ENCODE measurements around the gene SOST.

Gene SOST

GRCh38 chr17:43740541-43740940 lies 18.1 kb downstream of the SOST start:
- no peaks in the 10 kb centered on the region for H3K79me1 ChIP-seq (replicated peaks; ENCODE audit: low read length, poor library complexity, severe bottlenecking)
- DNase-seq = no peak
- no peaks in the 10 kb centered on the region for H3K9me3 ChIP-seq (ENCODE audit: control insufficient read depth, low read length)
- H2BK12ac ChIP-seq (ENCODE audit: low read length in 2 of 2) = no peak overlapping the region
- H4K91ac ChIP-seq (ENCODE audit: low read length) = no peak overlapping the region
- H2BK15ac ChIP-seq (ENCODE audit: low read depth, poor library complexity, severe bottlenecking) = no peak overlapping the region
- H2BK5ac ChIP-seq (ENCODE audit: low read depth, low read length, poor library complexity, severe bottlenecking) = no peak overlapping the region
- H2BK120ac ChIP-seq (ENCODE audit: low read depth, low read length) = no peak overlapping the region
- H3K4me1 ChIP-seq (ENCODE audit: control insufficient read depth, insufficient read depth, low read depth, low read length) = peaks cover 2% of the 10 kb centered on the region
- no peaks in the 10 kb centered on the region for H3K36me3 ChIP-seq (ENCODE audit: control insufficient read depth in 1 of 2, insufficient read depth in 2 of 2, low read depth in 1 of 2, low read length in 2 of 2)
- no peak overlapping the region for H4K8ac ChIP-seq (ENCODE audit: low read length)
- H2AFZ ChIP-seq (ENCODE audit: low read depth, low read length) = no peak overlapping the region
- no peak overlapping the region for H3K23ac ChIP-seq (ENCODE audit: low read length in 2 of 2)
- H3K27me3 ChIP-seq (ENCODE audit: control insufficient read depth in 1 of 2, insufficient read depth in 1 of 2, low read length in 2 of 2) = peaks cover 20 to 25% of the 10 kb centered on the region in 2 experiments
- H3K27ac ChIP-seq (ENCODE audit: low read length, poor library complexity, severe bottlenecking) = no peak overlapping the region
- no peak overlapping the region for H3K9ac ChIP-seq (ENCODE audit: low read length)
- no peak overlapping the region for H3K18ac ChIP-seq (ENCODE audit: low read depth in 1 of 2, low read length in 2 of 2)
- H3K4me3 ChIP-seq (ENCODE audit: insufficient read depth in 1 of 2, low read depth in 1 of 2, low read length in 2 of 2) = no peak overlapping the region
- no peak overlapping the region for H2AK5ac ChIP-seq (ENCODE audit: low read length, severe bottlenecking)
- no peak overlapping the region for H3K14ac ChIP-seq (ENCODE audit: low read length in 2 of 2)
- H3K4me2 ChIP-seq (ENCODE audit: low read length, poor library complexity, severe bottlenecking) = no peak overlapping the region
- WGBS = 87% methylated on average over 4 of the region's 4 CpGs
- H3K4ac ChIP-seq (ENCODE audit: low read depth in 1 of 2, low read length in 2 of 2) = no peak overlapping the region

GRCh38 chr17:43737722-43738121 lies 20.9 kb downstream of the SOST start:
- no peak overlapping the region for H2BK120ac ChIP-seq (ENCODE audit: low read depth, low read length)
- no peaks in the 10 kb centered on the region for H3K9me3 ChIP-seq (ENCODE audit: control insufficient read depth, low read length)
- WGBS = 99% methylated on average over 2 of the region's 2 CpGs
- H3K4me3 ChIP-seq (ENCODE audit: insufficient read depth in 1 of 2, low read depth in 1 of 2, low read length in 2 of 2) = no peak overlapping the region
- no peak overlapping the region for H2BK5ac ChIP-seq (ENCODE audit: low read depth, low read length, poor library complexity, severe bottlenecking)
- H3K27ac ChIP-seq (ENCODE audit: low read length, poor library complexity, severe bottlenecking) = no peak overlapping the region
- H3K4me1 ChIP-seq (ENCODE audit: control insufficient read depth, insufficient read depth, low read depth, low read length) = peaks cover 4% of the 10 kb centered on the region
- no peak overlapping the region for H2BK12ac ChIP-seq (ENCODE audit: low read length in 2 of 2)
- no peak overlapping the region for H2AFZ ChIP-seq (ENCODE audit: low read depth, low read length)
- no peaks in the 10 kb centered on the region for H3K36me3 ChIP-seq (ENCODE audit: control insufficient read depth in 1 of 2, insufficient read depth in 2 of 2, low read depth in 1 of 2, low read length in 2 of 2)
- H2AK5ac ChIP-seq (ENCODE audit: low read length, severe bottlenecking) = no peak overlapping the region
- H4K8ac ChIP-seq (ENCODE audit: low read length) = no peak overlapping the region
- no peak overlapping the region for H3K9ac ChIP-seq (ENCODE audit: low read length)
- no peak overlapping the region for H3K14ac ChIP-seq (ENCODE audit: low read length in 2 of 2)
- no peaks in the 10 kb centered on the region for H3K79me1 ChIP-seq (replicated peaks; ENCODE audit: low read length, poor library complexity, severe bottlenecking)
- no peak overlapping the region for H3K18ac ChIP-seq (ENCODE audit: low read depth in 1 of 2, low read length in 2 of 2)
- DNase-seq = no peak
- H3K4me2 ChIP-seq (ENCODE audit: low read length, poor library complexity, severe bottlenecking) = no peak overlapping the region
- H3K4ac ChIP-seq (ENCODE audit: low read depth in 1 of 2, low read length in 2 of 2) = no peak overlapping the region
- H2BK15ac ChIP-seq (ENCODE audit: low read depth, poor library complexity, severe bottlenecking) = no peak overlapping the region
- H4K91ac ChIP-seq (ENCODE audit: low read length) = no peak overlapping the region
- no peak overlapping the region for H3K23ac ChIP-seq (ENCODE audit: low read length in 2 of 2)
- peaks cover 0 to under 1% of the 10 kb centered on the region in 2 experiments for H3K27me3 ChIP-seq (ENCODE audit: control insufficient read depth in 1 of 2, insufficient read depth in 1 of 2, low read length in 2 of 2)

- H3K4me1 ChIP-seq (ENCODE audit: control insufficient read depth, insufficient read depth, low read depth, low read length) = peaks cover 4% of the 10 kb centered on the region
- no peak overlapping the region for H4K91ac ChIP-seq (ENCODE audit: low read length)
- H3K14ac ChIP-seq (ENCODE audit: low read length in 2 of 2) = no peak overlapping the region
- no peak overlapping the region for H2AK5ac ChIP-seq (ENCODE audit: low read length, severe bottlenecking)
- H4K8ac ChIP-seq (ENCODE audit: low read length) = no peak overlapping the region
- H3K79me1 ChIP-seq (replicated peaks; ENCODE audit: low read length, poor library complexity, severe bottlenecking) = no peaks in the 10 kb centered on the region
- H3K23ac ChIP-seq (ENCODE audit: low read length in 2 of 2) = no peak overlapping the region
- no peak overlapping the region for H2BK120ac ChIP-seq (ENCODE audit: low read depth, low read length)
- H2BK5ac ChIP-seq (ENCODE audit: low read depth, low read length, poor library complexity, severe bottlenecking) = no peak overlapping the region
- no peak overlapping the region for H3K9ac ChIP-seq (ENCODE audit: low read length)
- H3K27me3 ChIP-seq (ENCODE audit: control insufficient read depth in 1 of 2, insufficient read depth in 1 of 2, low read length in 2 of 2) = no peaks in the 10 kb centered on the region
- H3K27ac ChIP-seq (ENCODE audit: low read length, poor library complexity, severe bottlenecking) = no peak overlapping the region
- no peak overlapping the region for H2AFZ ChIP-seq (ENCODE audit: low read depth, low read length)
- H3K4me3 ChIP-seq (ENCODE audit: insufficient read depth in 1 of 2, low read depth in 1 of 2, low read length in 2 of 2) = no peak overlapping the region
- H3K4ac ChIP-seq (ENCODE audit: low read depth in 1 of 2, low read length in 2 of 2) = no peak overlapping the region
- WGBS = 38% methylated on average over 2 of the region's 2 CpGs
- H3K36me3 ChIP-seq (ENCODE audit: control insufficient read depth in 1 of 2, insufficient read depth in 2 of 2, low read depth in 1 of 2, low read length in 2 of 2) = no peaks in the 10 kb centered on the region
- H2BK12ac ChIP-seq (ENCODE audit: low read length in 2 of 2) = no peak overlapping the region
- no peaks in the 10 kb centered on the region for H3K9me3 ChIP-seq (ENCODE audit: control insufficient read depth, low read length)
- no peak for DNase-seq
- no peak overlapping the region for H2BK15ac ChIP-seq (ENCODE audit: low read depth, poor library complexity, severe bottlenecking)
- H3K18ac ChIP-seq (ENCODE audit: low read depth in 1 of 2, low read length in 2 of 2) = no peak overlapping the region
- no peak overlapping the region for H3K4me2 ChIP-seq (ENCODE audit: low read length, poor library complexity, severe bottlenecking)
Measured at GRCh38 chr17:43736389-43736788, 22.2 kb downstream of the SOST start.

GRCh38 chr17:43734376-43734775 lies 24.2 kb downstream of the SOST start:
- H3K14ac ChIP-seq (ENCODE audit: low read length in 2 of 2) = no peak overlapping the region
- no peak overlapping the region for H2BK15ac ChIP-seq (ENCODE audit: low read depth, poor library complexity, severe bottlenecking)
- no peak overlapping the region for H2AFZ ChIP-seq (ENCODE audit: low read depth, low read length)
- peak overlapping the region in 1 of 2 experiments; percentile 38 for H3K4me3 ChIP-seq (ENCODE audit: insufficient read depth in 1 of 2, low read depth in 1 of 2, low read length in 2 of 2)
- H2AK5ac ChIP-seq (ENCODE audit: low read length, severe bottlenecking) = no peak overlapping the region
- H2BK5ac ChIP-seq (ENCODE audit: low read depth, low read length, poor library complexity, severe bottlenecking) = no peak overlapping the region
- no peaks in the 10 kb centered on the region for H3K79me1 ChIP-seq (replicated peaks; ENCODE audit: low read length, poor library complexity, severe bottlenecking)
- no peak overlapping the region for H4K8ac ChIP-seq (ENCODE audit: low read length)
- H2BK120ac ChIP-seq (ENCODE audit: low read depth, low read length) = no peak overlapping the region
- H3K4ac ChIP-seq (ENCODE audit: low read depth in 1 of 2, low read length in 2 of 2) = peak overlapping the region in 1 of 2 experiments; percentile 54
- H2BK12ac ChIP-seq (ENCODE audit: low read length in 2 of 2) = no peak overlapping the region
- H3K9me3 ChIP-seq (ENCODE audit: control insufficient read depth, low read length) = no peaks in the 10 kb centered on the region
- WGBS = 98% methylated on average over 5 of the region's 5 CpGs
- H3K27ac ChIP-seq (ENCODE audit: low read length, poor library complexity, severe bottlenecking) = no peak overlapping the region
- no peak overlapping the region for H4K91ac ChIP-seq (ENCODE audit: low read length)
- no peak overlapping the region for H3K4me2 ChIP-seq (ENCODE audit: low read length, poor library complexity, severe bottlenecking)
- H3K9ac ChIP-seq (ENCODE audit: low read length) = peak overlapping the region; percentile 32
- H3K18ac ChIP-seq (ENCODE audit: low read depth in 1 of 2, low read length in 2 of 2) = no peak overlapping the region
- DNase-seq = no peak
- H3K4me1 ChIP-seq (ENCODE audit: control insufficient read depth, insufficient read depth, low read depth, low read length) = peaks cover 2% of the 10 kb centered on the region
- no peaks in the 10 kb centered on the region for H3K27me3 ChIP-seq (ENCODE audit: control insufficient read depth in 1 of 2, insufficient read depth in 1 of 2, low read length in 2 of 2)
- no peaks in the 10 kb centered on the region for H3K36me3 ChIP-seq (ENCODE audit: control insufficient read depth in 1 of 2, insufficient read depth in 2 of 2, low read depth in 1 of 2, low read length in 2 of 2)
- H3K23ac ChIP-seq (ENCODE audit: low read length in 2 of 2) = no peak overlapping the region
